CMK (cell line): ENCODE results near the gene HTR3B.
"Not testable (repeated sequence)": the region's sequence is repeated elsewhere in the genome, so short reads cannot be mapped to it uniquely, and the experiment has no call there.

Experiments used
- DNase-seq: peaks from one replicate; pipeline ENCODE4 v3.0.0-alpha.2; 2010; ENCODE audit warnings: low read depth

The HTR3B gene

GRCh38 chr11:113946162-113946561 lies 41.6 kb downstream of the HTR3B start:
- DNase-seq = not testable (repeated sequence)

GRCh38 chr11:113947994-113948393 lies 43.4 kb downstream of the HTR3B start:
- DNase-seq = no peak

- no peak for DNase-seq
Observed at GRCh38 chr11:113949891-113950290, 45.3 kb downstream of the HTR3B start.

DNA sequence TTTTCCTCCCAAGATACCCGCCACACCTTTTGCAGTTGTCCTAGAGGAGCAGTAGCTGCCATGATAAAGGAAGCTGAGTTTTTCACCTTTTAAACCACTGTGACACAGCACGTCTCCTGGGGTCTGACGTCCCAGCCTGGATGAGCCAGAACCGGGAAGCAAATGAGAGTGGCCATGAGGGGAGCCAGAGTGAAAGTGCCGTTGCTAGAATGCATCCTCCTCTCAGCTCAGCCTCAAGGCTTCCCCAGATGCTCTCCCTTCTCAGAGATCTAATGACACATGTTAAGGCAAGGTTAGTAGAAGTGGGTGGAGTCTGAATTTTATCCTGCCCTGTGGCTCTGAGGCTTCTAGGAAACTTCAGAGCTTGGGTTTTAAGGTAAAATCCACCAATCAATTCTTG lies 46.9 kb downstream of the HTR3B start:
- DNase-seq = no peak

GRCh38 chr11:113952070-113952469 lies 47.5 kb downstream of the HTR3B start:
- no peak for DNase-seq

- DNase-seq = no peak
Observed at GRCh38 chr11:113952588-113952987, 48.0 kb downstream of the HTR3B start.

- DNase-seq = no peak
Observed at GRCh38 chr11:113954235-113954634, 49.6 kb downstream of the HTR3B start.

DNA sequence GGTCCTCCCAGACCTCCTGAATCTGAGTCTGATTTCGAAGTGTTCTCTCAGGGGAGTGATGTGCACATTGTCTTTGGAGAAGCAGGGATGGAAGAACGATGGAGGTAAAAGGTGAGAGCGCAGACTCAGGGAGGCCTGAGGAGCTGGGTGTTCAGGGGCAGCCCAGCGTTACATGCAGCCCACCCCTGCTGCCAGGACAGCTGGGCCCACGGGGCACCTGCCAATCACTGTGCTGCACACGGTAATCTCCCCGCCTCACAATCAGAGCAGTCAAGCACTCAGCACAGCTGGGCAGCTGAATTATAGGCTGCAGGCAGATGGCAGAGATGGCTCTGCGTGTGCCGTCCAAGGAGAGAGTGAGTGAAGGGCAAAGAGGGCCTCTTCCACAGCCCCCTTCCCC lies 52.4 kb downstream of the HTR3B start:
- no peak for DNase-seq

- no peak for DNase-seq
Observed at GRCh38 chr11:113960702-113961330, 56.2 kb downstream of the HTR3B start.

DNA sequence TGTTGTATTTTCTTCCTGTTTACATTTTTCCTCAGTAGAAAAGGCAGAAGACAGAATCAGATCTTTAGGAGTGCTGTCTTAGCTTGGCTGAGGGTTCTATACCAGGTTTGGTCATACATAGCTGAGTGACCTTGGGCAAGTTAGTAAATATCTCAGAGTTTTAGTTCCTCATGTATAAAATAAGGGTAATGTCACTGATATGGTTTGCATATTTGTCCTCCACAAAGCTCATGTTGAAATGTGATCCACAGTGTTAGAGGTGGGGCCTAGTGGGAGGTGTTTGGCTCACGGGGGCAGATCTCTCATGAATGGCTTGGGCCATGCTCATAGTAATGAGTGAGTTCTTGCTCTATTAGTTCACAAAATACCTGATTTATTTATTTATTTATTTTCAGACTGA lies 62.8 kb downstream of the HTR3B start:
- no peak for DNase-seq

GRCh38 chr11:113971506-113972195 lies 67.1 kb downstream of the HTR3B start:
- no peak for DNase-seq

GRCh38 chr11:113974741-113975470 lies 70.3 kb downstream of the HTR3B start, which contains the start of gene HTR3A:
Gene HTR3A, plus strand, starts transcription at chr11:113975108. Its CDS starts 218 bp downstream, at chr11:113975326.
- no peak for DNase-seq

- DNase-seq = no peak
Observed at GRCh38 chr11:113977071-113977490, 72.5 kb downstream of the HTR3B start.

DNA sequence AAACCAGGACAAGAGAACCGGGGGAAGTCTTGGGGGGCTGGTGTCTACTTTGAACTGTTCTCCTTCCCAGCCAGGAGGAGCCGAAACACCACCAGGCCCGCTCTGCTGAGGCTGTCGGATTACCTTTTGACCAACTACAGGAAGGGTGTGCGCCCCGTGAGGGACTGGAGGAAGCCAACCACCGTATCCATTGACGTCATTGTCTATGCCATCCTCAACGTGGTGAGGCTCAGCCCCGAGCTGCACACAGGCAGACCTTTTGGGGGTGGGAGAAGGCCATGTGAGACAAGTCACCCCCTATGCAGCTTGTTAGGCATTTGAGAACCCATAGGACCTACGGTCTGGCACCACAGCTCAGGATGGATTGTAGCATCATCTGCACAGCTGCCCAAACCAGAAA lies 73.1 kb downstream of the HTR3B start:
- no peak for DNase-seq

DNA sequence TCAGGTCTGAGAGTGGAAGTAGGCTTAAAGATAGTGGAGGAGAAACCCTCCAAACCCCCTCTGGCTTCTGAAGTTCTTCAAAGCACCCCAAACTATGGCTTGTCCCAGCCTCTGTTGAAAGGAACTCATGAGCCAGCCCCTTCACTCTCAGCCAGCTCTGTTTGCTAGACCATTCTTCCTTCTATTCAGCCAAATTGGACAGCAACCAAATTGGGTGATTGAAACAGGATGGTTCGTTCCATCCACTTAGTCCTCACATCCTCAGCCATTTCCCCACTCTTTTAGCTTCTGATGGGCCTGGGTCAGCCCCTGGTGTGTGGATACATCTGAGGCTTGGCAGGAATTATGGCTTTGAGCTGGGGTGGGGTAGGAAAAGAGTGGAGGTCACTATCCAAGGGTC lies 74.8 kb downstream of the HTR3B start:
- DNase-seq = no peak

DNA sequence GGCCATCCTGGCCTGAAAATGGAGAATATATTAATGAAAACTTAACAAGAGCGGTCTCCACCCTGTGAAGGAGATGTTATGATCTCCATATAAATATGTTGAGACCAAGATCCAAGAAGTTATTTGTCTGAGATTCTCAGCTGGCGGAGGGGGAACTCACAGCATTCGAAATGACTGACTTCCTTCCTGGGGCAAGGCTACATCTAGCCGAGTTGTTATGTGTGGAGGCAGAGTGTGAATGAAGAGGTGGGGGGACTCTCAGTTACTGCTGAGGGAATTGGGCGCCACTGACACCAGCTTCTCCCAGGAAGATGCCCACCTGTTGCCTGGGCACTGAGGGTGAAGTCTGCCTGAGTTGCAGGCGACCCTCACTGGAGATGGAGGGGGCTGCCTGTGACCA lies 76.2 kb downstream of the HTR3B start:
- DNase-seq = no peak

- DNase-seq = no peak
Observed at GRCh38 chr11:113982306-113982705, 77.7 kb downstream of the HTR3B start.

- DNase-seq = no peak
Observed at GRCh38 chr11:113984781-113985180, 80.2 kb downstream of the HTR3B start.

GRCh38 chr11:113985906-113986305 lies 81.3 kb downstream of the HTR3B start:
- no peak for DNase-seq

GRCh38 chr11:113986351-113987140 lies 82.0 kb downstream of the HTR3B start:
- DNase-seq = no peak

- DNase-seq = no peak
Observed at GRCh38 chr11:113989381-113989780, 84.8 kb downstream of the HTR3B start.

DNA sequence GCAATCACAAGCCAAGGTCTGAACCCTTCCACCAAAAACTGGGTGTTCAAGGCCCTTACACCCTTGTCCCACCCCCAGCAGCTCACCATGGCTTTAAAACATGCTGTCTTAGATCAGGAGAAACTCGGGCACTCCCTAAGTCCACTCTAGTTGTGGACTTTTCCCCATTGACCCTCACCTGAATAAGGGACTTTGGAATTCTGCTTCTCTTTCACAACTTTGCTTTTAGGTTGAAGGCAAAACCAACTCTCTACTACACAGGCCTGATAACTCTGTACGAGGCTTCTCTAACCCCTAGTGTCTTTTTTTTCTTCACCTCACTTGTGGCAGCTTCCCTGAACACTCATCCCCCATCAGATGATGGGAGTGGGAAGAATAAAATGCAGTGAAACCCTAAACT lies 85.3 kb downstream of the HTR3B start:
- DNase-seq = no peak
